ENCODE results near the gene RAB6B. TPM values are rescaled to one million over a fixed set of nuclear protein-coding genes. Genes with fewer than 3 reads are reported as not detected.

RAB6B gene
- total RNA-seq, 1 experiment from 2014 or later: 18.0 TPM

GRCh38 chr3:133872781-133873180 lies 22.9 kb downstream of the RAB6B start:
- ChIA-PET POLR2A (no interaction called here), CTCF (interaction anchor here (1.6 kb wide), 1 partner anchor 339 kb away, joined by 3 read pairs; no protein-coding TSS in a partner anchor)
- ATAC-seq (peak; percentile 85), DNase-seq (ENCODE audit: low spot score) (no peak)
- Mint-ChIP-seq H3K4me3 (no peak overlapping the region), H3K27ac (no peak overlapping the region), H3K9me3 (peaks cover under 1% of the 10 kb centered on the region), H3K4me1 (peaks cover 19% of the 10 kb centered on the region), H3K36me3 (no peaks in the 10 kb centered on the region), H3K27me3 (ENCODE audit: low read depth) (no peaks in the 10 kb centered on the region)
- TF ChIP-seq, protein P1, sequence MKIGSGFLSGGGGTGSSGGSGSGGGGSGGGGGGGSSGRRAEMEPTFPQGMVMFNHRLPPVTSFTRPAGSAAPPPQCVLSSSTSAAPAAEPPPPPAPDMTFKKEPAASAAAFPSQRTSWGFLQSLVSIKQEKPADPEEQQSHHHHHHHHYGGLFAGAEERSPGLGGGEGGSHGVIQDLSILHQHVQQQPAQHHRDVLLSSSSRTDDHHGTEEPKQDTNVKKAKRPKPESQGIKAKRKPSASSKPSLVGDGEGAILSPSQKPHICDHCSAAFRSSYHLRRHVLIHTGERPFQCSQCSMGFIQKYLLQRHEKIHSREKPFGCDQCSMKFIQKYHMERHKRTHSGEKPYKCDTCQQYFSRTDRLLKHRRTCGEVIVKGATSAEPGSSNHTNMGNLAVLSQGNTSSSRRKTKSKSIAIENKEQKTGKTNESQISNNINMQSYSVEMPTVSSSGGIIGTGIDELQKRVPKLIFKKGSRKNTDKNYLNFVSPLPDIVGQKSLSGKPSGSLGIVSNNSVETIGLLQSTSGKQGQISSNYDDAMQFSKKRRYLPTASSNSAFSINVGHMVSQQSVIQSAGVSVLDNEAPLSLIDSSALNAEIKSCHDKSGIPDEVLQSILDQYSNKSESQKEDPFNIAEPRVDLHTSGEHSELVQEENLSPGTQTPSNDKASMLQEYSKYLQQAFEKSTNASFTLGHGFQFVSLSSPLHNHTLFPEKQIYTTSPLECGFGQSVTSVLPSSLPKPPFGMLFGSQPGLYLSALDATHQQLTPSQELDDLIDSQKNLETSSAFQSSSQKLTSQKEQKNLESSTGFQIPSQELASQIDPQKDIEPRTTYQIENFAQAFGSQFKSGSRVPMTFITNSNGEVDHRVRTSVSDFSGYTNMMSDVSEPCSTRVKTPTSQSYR (CRISPR knock-in tag; IDR thresholded peaks at IDR 0.05): no peak
- 0 out of 2 replicates have a peak, but pooled peaks have one; percentile 10 for TF ChIP-seq ZNF121 (CRISPR knock-in tag; IDR thresholded peaks at IDR 0.05)
- TF ChIP-seq, protein P2, sequence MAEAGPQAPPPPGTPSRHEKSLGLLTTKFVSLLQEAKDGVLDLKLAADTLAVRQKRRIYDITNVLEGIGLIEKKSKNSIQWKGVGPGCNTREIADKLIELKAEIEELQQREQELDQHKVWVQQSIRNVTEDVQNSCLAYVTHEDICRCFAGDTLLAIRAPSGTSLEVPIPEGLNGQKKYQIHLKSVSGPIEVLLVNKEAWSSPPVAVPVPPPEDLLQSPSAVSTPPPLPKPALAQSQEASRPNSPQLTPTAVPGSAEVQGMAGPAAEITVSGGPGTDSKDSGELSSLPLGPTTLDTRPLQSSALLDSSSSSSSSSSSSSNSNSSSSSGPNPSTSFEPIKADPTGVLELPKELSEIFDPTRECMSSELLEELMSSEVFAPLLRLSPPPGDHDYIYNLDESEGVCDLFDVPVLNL (CRISPR knock-in tag; IDR thresholded peaks at IDR 0.05; ENCODE audit: borderline replicate concordance, low read depth): no peak
- no peak for TF ChIP-seq SMAD4 (CRISPR knock-in tag; IDR thresholded peaks at IDR 0.05)

- ChIA-PET POLR2A (no interaction called here), CTCF (interaction anchor here (1.4 to 1.6 kb wide), 2 partner anchors 58 to 340 kb away, joined by 3 read pairs; no protein-coding TSS in a partner anchor)
- ATAC-seq (peak; percentile 19; the same call in 1 of the 2 replicates), DNase-seq (ENCODE audit: low spot score) (no peak)
- Mint-ChIP-seq H3K27ac (no peak overlapping the region), H3K4me3 (no peak overlapping the region), H3K27me3 (ENCODE audit: low read depth) (no peaks in the 10 kb centered on the region), H3K9me3 (no peaks in the 10 kb centered on the region), H3K4me1 (peaks cover 19% of the 10 kb centered on the region), H3K36me3 (no peaks in the 10 kb centered on the region)
- TF ChIP-seq NFATC4 (CRISPR knock-in tag; IDR thresholded peaks at IDR 0.05) (no peak), ELF4 (CRISPR knock-in tag; IDR thresholded peaks at IDR 0.05; ENCODE audit: low read depth) (no peak), CREB1 (CRISPR knock-in tag; IDR thresholded peaks at IDR 0.05) (no peak), SMAD3 (CRISPR knock-in tag; IDR thresholded peaks at IDR 0.05; ENCODE audit: borderline replicate concordance) (no peak), NFYB (CRISPR knock-in tag; conservative IDR thresholded peaks at IDR 0.05; ENCODE audit: low read depth) (no peak), ZNF219 (CRISPR knock-in tag; IDR thresholded peaks at IDR 0.05; ENCODE audit: borderline replicate concordance) (no peak), TP53 (CRISPR knock-in tag; IDR thresholded peaks at IDR 0.05) (no peak), ZNF423 (CRISPR knock-in tag; IDR thresholded peaks at IDR 0.05) (no peak), ZNF416 (CRISPR knock-in tag; IDR thresholded peaks at IDR 0.05) (no peak), ZNF532 (CRISPR knock-in tag; IDR thresholded peaks at IDR 0.05; ENCODE audit: borderline replicate concordance) (no peak), ZNF425 (CRISPR knock-in tag; conservative IDR thresholded peaks at IDR 0.05) (no peak), MYBL2 (CRISPR knock-in tag; IDR thresholded peaks at IDR 0.05) (no peak)
- TF ChIP-seq, protein P3, sequence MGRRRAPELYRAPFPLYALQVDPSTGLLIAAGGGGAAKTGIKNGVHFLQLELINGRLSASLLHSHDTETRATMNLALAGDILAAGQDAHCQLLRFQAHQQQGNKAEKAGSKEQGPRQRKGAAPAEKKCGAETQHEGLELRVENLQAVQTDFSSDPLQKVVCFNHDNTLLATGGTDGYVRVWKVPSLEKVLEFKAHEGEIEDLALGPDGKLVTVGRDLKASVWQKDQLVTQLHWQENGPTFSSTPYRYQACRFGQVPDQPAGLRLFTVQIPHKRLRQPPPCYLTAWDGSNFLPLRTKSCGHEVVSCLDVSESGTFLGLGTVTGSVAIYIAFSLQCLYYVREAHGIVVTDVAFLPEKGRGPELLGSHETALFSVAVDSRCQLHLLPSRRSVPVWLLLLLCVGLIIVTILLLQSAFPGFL (CRISPR knock-in tag; IDR thresholded peaks at IDR 0.05; ENCODE audit: borderline replicate concordance): no peak
- TF ChIP-seq, protein P4, sequence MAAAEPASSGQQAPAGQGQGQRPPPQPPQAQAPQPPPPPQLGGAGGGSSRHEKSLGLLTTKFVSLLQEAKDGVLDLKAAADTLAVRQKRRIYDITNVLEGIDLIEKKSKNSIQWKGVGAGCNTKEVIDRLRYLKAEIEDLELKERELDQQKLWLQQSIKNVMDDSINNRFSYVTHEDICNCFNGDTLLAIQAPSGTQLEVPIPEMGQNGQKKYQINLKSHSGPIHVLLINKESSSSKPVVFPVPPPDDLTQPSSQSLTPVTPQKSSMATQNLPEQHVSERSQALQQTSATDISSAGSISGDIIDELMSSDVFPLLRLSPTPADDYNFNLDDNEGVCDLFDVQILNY (CRISPR knock-in tag; IDR thresholded peaks at IDR 0.05): no peak
These were observed 23.5 kb downstream of the RAB6B start for GRCh38 chr3:133872161-133872560.
